ENCODE measurements around the gene LINC00237.

DNA sequence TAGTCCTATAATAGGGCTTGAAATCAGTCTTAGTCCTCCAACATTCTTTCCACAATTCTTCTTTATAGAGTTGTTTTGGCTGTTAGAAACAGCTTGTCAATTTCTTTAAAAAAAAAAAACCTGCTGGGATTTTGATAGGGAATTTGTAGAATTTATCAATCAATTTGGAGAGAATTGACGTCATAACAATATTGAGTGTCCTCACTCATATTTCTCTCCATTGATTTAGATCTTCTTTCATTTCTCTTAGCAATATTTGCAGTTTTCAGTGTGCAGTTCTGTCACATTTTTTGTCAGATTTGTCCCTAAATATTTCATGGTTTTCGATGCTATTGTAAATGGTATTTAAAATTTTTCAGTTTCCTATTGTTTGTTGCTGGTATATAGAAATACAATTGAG lies 5.3 kb upstream of the LINC00237 start:
- no peak for TF ChIP-seq POLR2A (IDR thresholded peaks at IDR 0.05)
- no peak for TF ChIP-seq CTCF (IDR thresholded peaks at IDR 0.05)
- TF ChIP-seq POLR2AphosphoS5 (IDR thresholded peaks at IDR 0.05): no peak

All from stomach (tissue), 4 donors.